ENCODE measurements around the gene C12orf76.

- no peak for TF ChIP-seq E2F4 (IDR thresholded peaks at IDR 0.05; ENCODE audit: low read depth, low read length)
- TF ChIP-seq CBFB (IDR thresholded peaks at IDR 0.05; ENCODE audit: low read depth), result peak; percentile 66
- peak; percentile 9 to 27 (median 13); a peak in 2 of 6 replicates for TF ChIP-seq CTCF (IDR thresholded peaks at IDR 0.05 in 2 of 3, conservative IDR thresholded peaks at IDR 0.05 in 1 of 3; ENCODE audit: control insufficient read depth in 2 of 3, extremely low read depth in 1 of 3, insufficient read depth in 1 of 3, low read depth in 3 of 3, low read length in 3 of 3)
Measured at GRCh38 chr12:110048242-110049027, at the start of gene C12orf76.

Data from GM12878 (cell line).